ENCODE data around the gene UTF1. TPM values are rescaled to one million over a fixed set of nuclear protein-coding genes. Genes with fewer than 3 reads are reported as not detected.

The UTF1 gene
- total and polyA plus RNA-seq, 2 experiments from 2014 or later: 12.2 to 51.4 TPM

DNA sequence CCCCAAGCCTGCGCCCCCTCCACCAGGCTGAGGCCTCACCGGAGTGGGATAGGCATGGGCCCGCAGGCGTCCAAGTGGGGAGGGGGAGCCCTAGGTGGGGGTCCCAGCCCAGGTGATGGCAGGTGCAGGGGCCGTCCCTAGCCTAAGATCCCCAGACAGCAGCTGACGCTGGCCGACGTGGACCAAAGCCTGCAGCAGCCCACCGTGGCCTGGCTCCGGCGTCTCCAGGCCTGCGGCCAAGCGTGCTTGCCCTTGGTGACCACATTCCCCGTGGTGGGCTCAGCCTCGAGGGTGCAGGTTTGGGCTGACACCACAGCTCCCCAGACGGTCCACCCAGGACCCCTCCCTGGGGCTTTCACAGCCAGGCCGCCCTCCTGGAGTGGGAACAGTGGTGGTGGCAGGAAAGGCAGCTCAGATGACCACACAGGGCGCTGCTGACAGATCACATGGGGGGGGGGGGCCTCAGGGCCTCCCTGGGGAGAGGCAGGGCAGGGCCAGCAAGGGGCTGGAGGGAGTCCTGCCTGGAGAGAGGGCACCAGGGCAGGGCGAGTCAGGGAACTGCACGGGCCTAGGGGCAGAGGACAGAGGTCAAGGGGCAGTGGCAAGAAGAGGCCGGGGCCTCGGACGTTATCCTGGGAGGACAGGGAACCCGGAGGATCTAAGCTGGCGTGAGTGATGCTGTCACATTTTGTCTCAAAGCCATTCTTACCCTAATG, 47.4 kb downstream of the UTF1 start:
- TF ChIP-seq POLR2AphosphoS5 (IDR thresholded peaks at IDR 0.05; ENCODE audit: low read depth): 0 out of 2 replicates have a peak, but pooled peaks have one; percentile 18
- no peak for TF ChIP-seq ZNF114 (CRISPR knock-in tag; IDR thresholded peaks at IDR 0.05)
- H3K36me3 Mint-ChIP-seq (ENCODE audit: low read depth): peaks cover 7% of the 10 kb centered on the region
- H3K27ac ChIP-seq (ENCODE audit: low read depth): no peak overlapping the region
- no peaks in the 10 kb centered on the region for H3K4me1 ChIP-seq (ENCODE audit: insufficient read depth)
- no peaks in the 10 kb centered on the region for H3K27me3 Mint-ChIP-seq (ENCODE audit: insufficient read depth, low read depth, poor library complexity)
- no peaks in the 10 kb centered on the region for H3K79me2 ChIP-seq (replicated peaks; ENCODE audit: insufficient read depth)
- H3K9me3 Mint-ChIP-seq: no peaks in the 10 kb centered on the region
- ATAC-seq (peak; percentile 7), DNase-seq (ENCODE audit: low spot score) (no peak)
- no peaks in the 10 kb centered on the region for H3K36me3 ChIP-seq (ENCODE audit: insufficient read depth)
- H3K4me1 Mint-ChIP-seq: peaks cover 4% of the 10 kb centered on the region; the same call in 2 of the 3 replicates
- H3K9me2 ChIP-seq (ENCODE audit: insufficient read depth): no peaks in the 10 kb centered on the region
- no peak overlapping the region for H2AFZ ChIP-seq
- peak overlapping the region; percentile 61 for H3K4me3 ChIP-seq
- no peaks in the 10 kb centered on the region for H3F3A ChIP-seq (replicated peaks; ENCODE audit: low read depth)
- H3K4me3 Mint-ChIP-seq: no peak overlapping the region
- no peaks in the 10 kb centered on the region for H3K27me3 ChIP-seq (ENCODE audit: insufficient read depth)
- no peak overlapping the region for H3K27ac Mint-ChIP-seq
- H4K20me1 ChIP-seq (replicated peaks; ENCODE audit: insufficient read depth): no peaks in the 10 kb centered on the region
- H3K4me2 ChIP-seq: peak overlapping the region; percentile 87

DNA sequence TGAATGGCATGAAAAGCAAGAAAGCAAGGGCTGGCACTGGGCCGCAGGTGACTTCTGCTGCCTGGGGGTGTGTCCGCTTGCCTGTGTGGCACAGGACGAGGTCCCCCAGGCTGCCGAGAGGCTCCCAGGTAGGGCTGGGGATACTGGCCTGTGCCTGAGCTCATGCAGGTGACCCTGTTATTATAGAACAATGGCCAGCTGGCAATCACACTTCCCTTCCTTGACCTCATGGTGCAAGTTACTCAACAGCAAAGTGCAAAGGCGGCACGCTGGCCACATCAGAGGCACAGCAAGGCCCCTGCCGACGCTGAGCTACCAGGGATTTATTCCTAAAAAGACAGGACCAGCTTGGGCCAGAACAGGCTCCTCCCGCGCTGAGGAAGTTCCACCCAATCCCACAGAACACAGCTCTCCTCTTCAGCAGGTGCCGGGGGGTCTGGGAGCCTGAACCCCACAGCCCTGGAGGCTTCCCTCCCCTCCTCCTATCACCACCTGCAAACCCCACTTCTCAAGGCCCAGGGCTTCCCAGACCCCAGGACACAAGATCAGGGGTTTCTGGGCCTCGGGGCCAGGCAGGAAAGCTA, 48.1 kb downstream of the UTF1 start:
- Histone ChIP-seq H4K20me1 (replicated peaks; ENCODE audit: insufficient read depth) (no peaks in the 10 kb centered on the region), H3K9me2 (ENCODE audit: insufficient read depth) (no peaks in the 10 kb centered on the region), H2AFZ (no peak overlapping the region), H3K4me3 (no peak overlapping the region), H3K36me3 (ENCODE audit: insufficient read depth) (no peaks in the 10 kb centered on the region), H3K27ac (ENCODE audit: low read depth) (no peak overlapping the region), H3F3A (replicated peaks; ENCODE audit: low read depth) (no peaks in the 10 kb centered on the region), H3K79me2 (replicated peaks; ENCODE audit: insufficient read depth) (no peaks in the 10 kb centered on the region), H3K4me1 (ENCODE audit: insufficient read depth) (no peaks in the 10 kb centered on the region), H3K4me2 (no peak overlapping the region), H3K27me3 (ENCODE audit: insufficient read depth) (no peaks in the 10 kb centered on the region)
- Mint-ChIP-seq H3K9me3 (no peaks in the 10 kb centered on the region), H3K36me3 (ENCODE audit: low read depth) (peaks cover 10% of the 10 kb centered on the region), H3K27ac (no peak overlapping the region), H3K4me3 (no peak overlapping the region), H3K4me1 (peaks cover 4% of the 10 kb centered on the region; the same call in 2 of the 3 replicates), H3K27me3 (ENCODE audit: insufficient read depth, low read depth, poor library complexity) (no peaks in the 10 kb centered on the region)
- ATAC-seq (no peak), DNase-seq (ENCODE audit: low spot score) (no peak)
- TF ChIP-seq, protein P1, sequence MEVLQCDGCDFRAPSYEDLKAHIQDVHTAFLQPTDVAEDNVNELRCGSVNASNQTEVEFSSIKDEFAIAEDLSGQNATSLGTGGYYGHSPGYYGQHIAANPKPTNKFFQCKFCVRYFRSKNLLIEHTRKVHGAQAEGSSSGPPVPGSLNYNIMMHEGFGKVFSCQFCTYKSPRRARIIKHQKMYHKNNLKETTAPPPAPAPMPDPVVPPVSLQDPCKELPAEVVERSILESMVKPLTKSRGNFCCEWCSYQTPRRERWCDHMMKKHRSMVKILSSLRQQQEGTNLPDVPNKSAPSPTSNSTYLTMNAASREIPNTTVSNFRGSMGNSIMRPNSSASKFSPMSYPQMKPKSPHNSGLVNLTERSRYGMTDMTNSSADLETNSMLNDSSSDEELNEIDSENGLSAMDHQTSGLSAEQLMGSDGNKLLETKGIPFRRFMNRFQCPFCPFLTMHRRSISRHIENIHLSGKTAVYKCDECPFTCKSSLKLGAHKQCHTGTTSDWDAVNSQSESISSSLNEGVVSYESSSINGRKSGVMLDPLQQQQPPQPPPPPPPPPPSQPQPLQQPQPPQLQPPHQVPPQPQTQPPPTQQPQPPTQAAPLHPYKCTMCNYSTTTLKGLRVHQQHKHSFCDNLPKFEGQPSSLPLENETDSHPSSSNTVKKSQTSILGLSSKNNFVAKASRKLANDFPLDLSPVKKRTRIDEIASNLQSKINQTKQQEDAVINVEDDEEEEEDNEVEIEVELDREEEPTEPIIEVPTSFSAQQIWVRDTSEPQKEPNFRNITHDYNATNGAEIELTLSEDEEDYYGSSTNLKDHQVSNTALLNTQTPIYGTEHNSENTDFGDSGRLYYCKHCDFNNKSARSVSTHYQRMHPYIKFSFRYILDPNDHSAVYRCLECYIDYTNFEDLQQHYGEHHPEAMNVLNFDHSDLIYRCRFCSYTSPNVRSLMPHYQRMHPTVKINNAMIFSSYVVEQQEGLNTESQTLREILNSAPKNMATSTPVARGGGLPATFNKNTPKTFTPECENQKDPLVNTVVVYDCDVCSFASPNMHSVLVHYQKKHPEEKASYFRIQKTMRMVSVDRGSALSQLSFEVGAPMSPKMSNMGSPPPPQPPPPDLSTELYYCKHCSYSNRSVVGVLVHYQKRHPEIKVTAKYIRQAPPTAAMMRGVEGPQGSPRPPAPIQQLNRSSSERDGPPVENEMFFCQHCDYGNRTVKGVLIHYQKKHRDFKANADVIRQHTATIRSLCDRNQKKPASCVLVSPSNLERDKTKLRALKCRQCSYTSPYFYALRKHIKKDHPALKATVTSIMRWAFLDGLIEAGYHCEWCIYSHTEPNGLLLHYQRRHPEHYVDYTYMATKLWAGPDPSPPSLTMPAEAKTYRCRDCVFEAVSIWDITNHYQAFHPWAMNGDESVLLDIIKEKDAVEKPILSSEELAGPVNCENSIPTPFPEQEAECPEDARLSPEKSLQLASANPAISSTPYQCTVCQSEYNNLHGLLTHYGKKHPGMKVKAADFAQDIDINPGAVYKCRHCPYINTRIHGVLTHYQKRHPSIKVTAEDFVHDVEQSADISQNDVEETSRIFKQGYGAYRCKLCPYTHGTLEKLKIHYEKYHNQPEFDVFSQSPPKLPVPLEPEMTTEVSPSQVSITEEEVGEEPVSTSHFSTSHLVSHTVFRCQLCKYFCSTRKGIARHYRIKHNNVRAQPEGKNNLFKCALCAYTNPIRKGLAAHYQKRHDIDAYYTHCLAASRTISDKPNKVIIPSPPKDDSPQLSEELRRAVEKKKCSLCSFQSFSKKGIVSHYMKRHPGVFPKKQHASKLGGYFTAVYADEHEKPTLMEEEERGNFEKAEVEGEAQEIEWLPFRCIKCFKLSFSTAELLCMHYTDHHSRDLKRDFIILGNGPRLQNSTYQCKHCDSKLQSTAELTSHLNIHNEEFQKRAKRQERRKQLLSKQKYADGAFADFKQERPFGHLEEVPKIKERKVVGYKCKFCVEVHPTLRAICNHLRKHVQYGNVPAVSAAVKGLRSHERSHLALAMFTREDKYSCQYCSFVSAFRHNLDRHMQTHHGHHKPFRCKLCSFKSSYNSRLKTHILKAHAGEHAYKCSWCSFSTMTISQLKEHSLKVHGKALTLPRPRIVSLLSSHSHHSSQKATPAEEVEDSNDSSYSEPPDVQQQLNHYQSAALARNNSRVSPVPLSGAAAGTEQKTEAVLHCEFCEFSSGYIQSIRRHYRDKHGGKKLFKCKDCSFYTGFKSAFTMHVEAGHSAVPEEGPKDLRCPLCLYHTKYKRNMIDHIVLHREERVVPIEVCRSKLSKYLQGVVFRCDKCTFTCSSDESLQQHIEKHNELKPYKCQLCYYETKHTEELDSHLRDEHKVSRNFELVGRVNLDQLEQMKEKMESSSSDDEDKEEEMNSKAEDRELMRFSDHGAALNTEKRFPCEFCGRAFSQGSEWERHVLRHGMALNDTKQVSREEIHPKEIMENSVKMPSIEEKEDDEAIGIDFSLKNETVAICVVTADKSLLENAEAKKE (CRISPR knock-in tag; IDR thresholded peaks at IDR 0.05): no peak
- no peak for TF ChIP-seq EZH2 (IDR thresholded peaks at IDR 0.05; ENCODE audit: low read depth, unreplicated experiment)
- TF ChIP-seq NANOG (IDR thresholded peaks at IDR 0.05; ENCODE audit: borderline replicate concordance): no peak
- TF ChIP-seq, protein P2, sequence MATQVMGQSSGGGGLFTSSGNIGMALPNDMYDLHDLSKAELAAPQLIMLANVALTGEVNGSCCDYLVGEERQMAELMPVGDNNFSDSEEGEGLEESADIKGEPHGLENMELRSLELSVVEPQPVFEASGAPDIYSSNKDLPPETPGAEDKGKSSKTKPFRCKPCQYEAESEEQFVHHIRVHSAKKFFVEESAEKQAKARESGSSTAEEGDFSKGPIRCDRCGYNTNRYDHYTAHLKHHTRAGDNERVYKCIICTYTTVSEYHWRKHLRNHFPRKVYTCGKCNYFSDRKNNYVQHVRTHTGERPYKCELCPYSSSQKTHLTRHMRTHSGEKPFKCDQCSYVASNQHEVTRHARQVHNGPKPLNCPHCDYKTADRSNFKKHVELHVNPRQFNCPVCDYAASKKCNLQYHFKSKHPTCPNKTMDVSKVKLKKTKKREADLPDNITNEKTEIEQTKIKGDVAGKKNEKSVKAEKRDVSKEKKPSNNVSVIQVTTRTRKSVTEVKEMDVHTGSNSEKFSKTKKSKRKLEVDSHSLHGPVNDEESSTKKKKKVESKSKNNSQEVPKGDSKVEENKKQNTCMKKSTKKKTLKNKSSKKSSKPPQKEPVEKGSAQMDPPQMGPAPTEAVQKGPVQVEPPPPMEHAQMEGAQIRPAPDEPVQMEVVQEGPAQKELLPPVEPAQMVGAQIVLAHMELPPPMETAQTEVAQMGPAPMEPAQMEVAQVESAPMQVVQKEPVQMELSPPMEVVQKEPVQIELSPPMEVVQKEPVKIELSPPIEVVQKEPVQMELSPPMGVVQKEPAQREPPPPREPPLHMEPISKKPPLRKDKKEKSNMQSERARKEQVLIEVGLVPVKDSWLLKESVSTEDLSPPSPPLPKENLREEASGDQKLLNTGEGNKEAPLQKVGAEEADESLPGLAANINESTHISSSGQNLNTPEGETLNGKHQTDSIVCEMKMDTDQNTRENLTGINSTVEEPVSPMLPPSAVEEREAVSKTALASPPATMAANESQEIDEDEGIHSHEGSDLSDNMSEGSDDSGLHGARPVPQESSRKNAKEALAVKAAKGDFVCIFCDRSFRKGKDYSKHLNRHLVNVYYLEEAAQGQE (IDR thresholded peaks at IDR 0.05; ENCODE audit: unreplicated experiment): no peak
- no peak for TF ChIP-seq JUNB (IDR thresholded peaks at IDR 0.05; ENCODE audit: unreplicated experiment)
- TF ChIP-seq CREB1 (CRISPR knock-in tag; IDR thresholded peaks at IDR 0.05; ENCODE audit: low read depth): no peak
- no peak for TF ChIP-seq ZNF331 (CRISPR knock-in tag; IDR thresholded peaks at IDR 0.05; ENCODE audit: low read depth)
- TF ChIP-seq ZNF114 (CRISPR knock-in tag; IDR thresholded peaks at IDR 0.05): no peak
- TF ChIP-seq POLR2AphosphoS5 (IDR thresholded peaks at IDR 0.05; ENCODE audit: low read depth): no peak

Measured in GM23338 (cell line).